Measurements from ENCODE around the gene IFT81.
"Not testable (repeated sequence)": the region's sequence is repeated elsewhere in the genome, so short reads cannot be mapped to it uniquely, and the experiment has no call there.

The IFT81 gene

DNA sequence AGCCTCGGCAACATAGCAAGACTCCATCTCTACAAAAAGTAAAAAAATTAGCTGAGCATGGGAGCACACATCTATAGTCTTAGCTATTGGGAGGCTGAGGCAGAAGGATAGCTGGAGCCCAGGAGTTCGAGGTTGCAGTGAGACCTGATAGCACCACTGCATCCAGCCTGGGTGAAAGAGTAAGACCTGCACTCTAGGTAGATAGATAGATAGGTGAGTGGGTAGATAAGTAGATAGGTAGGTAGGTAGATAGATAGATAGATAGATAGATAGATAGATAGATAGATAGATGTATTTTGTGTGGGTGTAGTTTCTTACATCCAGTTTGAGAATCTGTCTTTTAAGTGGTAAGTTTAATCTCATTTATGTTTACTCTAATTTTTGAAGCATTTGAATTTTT lies 72.8 kb downstream of the IFT81 start:
- H3K27ac ChIP-seq (ENCODE audit: low read depth, low read length) = no peak overlapping the region
- no peak overlapping the region for H3K4me3 ChIP-seq (ENCODE audit: low read depth in 1 of 2, low read length in 2 of 2)
- H3K4me1 ChIP-seq (ENCODE audit: control insufficient read depth in 1 of 2, insufficient read depth in 2 of 2, low read length in 2 of 2) = peaks cover 0 to 4% of the 10 kb centered on the region in 2 donors
- no peaks in the 10 kb centered on the region for H3K27me3 ChIP-seq (ENCODE audit: control insufficient read depth in 1 of 2, insufficient read depth in 2 of 2, low read length in 2 of 2)
- H3K36me3 ChIP-seq (ENCODE audit: control insufficient read depth in 1 of 2, insufficient read depth in 2 of 2, low read length in 2 of 2) = no peaks in the 10 kb centered on the region
- H3K9ac ChIP-seq (ENCODE audit: low read depth in 1 of 2, low read length in 2 of 2) = no peak overlapping the region
- H3K9me3 ChIP-seq (ENCODE audit: control insufficient read depth in 1 of 2, low read length in 2 of 2) = no peaks in the 10 kb centered on the region

DNA sequence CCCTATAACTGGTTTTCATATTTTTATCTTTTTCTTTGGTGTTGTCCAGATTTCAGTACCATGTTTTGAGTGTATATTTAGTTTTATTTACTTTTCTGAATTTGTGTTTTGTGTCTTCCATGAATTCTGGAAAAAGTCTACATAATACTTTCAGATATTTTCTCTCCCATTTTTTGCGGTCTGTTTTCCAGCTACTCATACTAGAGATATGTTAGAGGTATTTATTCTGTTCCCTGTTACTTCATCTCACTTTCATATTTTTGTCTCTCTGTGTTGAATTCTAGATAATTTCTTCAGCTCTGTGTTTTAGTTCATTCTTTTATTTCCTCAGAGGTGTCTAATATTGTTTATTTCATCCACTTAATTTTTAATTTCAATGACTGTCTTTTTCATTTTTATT lies 74.2 kb downstream of the IFT81 start:
- Histone ChIP-seq H3K4me1 (ENCODE audit: control insufficient read depth in 1 of 2, insufficient read depth in 2 of 2, low read length in 2 of 2) (peaks cover 0 to 4% of the 10 kb centered on the region in 2 donors), H3K27me3 (ENCODE audit: control insufficient read depth in 1 of 2, insufficient read depth in 2 of 2, low read length in 2 of 2) (no peaks in the 10 kb centered on the region), H3K4me3 (ENCODE audit: low read depth in 1 of 2, low read length in 2 of 2) (no peak overlapping the region), H3K27ac (ENCODE audit: low read depth, low read length) (no peak overlapping the region), H3K36me3 (ENCODE audit: control insufficient read depth in 1 of 2, insufficient read depth in 2 of 2, low read length in 2 of 2) (no peaks in the 10 kb centered on the region), H3K9ac (ENCODE audit: low read depth in 1 of 2, low read length in 2 of 2) (no peak overlapping the region), H3K9me3 (ENCODE audit: control insufficient read depth in 1 of 2, low read length in 2 of 2) (no peaks in the 10 kb centered on the region)

DNA sequence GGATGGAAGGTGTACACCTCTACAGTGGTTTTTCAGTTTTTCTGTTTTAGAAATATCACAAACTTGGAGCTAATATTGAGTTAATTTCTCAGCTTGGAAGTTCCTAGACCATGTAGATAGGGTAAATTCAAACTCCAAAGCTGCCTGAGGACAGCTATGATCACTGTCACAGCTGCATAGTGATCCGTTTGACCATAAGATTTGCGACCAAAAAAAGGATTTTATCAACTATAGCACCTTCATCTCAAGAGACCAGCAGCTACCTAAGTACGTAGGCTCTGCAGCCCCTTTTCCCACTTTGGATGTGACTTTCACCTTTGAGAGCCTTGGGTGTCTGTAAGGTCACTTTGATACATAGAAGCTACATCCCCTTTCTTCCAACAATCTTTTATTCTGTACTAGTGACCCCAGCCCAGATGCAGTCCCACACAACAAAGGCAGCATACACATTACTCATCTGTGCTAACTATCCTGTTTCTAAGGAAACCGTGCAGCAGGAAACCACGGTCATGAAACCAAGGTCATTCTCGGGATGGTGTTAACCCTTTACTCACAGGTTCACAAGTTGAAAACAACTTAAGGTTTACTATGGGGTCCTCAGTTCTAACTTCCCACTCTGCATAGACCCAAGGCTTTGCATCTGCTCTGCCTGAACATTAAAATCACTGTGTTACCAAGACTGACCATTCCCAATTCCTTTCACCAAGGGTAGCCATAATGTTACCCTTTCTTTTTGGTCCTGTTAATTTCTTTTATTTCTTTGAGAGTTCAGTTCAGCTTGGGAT lies 75.4 kb downstream of the IFT81 start:
- no peak overlapping the region for H3K4me3 ChIP-seq (ENCODE audit: low read depth in 1 of 2, low read length in 2 of 2)

DNA sequence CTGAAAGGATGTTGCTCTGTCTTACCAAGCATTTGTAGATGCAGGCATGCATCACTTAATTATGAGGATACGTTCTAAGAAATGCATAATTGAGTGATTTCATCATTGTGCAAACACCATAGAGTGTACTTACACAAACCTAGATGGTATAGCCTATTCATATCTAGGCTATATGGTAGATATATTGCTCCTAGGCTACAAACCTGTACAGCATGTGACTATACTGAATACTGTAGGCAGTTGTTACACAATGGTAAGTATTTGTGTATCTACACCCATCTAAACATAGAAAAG lies 75.9 kb downstream of the IFT81 start:
- H3K27me3 ChIP-seq (ENCODE audit: control insufficient read depth in 1 of 2, insufficient read depth in 2 of 2, low read length in 2 of 2) = no peaks in the 10 kb centered on the region
- H3K9ac ChIP-seq (ENCODE audit: low read depth in 1 of 2, low read length in 2 of 2) = no peak overlapping the region
- H3K27ac ChIP-seq (ENCODE audit: low read depth, low read length) = no peak overlapping the region
- peaks cover 0 to 4% of the 10 kb centered on the region in 2 donors for H3K4me1 ChIP-seq (ENCODE audit: control insufficient read depth in 1 of 2, insufficient read depth in 2 of 2, low read length in 2 of 2)
- H3K9me3 ChIP-seq (ENCODE audit: control insufficient read depth in 1 of 2, low read length in 2 of 2) = no peaks in the 10 kb centered on the region
- peaks cover 0 to 6% of the 10 kb centered on the region in 2 donors for H3K36me3 ChIP-seq (ENCODE audit: control insufficient read depth in 1 of 2, insufficient read depth in 2 of 2, low read length in 2 of 2)
- H3K4me3 ChIP-seq (ENCODE audit: low read depth in 1 of 2, low read length in 2 of 2) = no peak overlapping the region

More for the DNA sequence above, 75.4 kb downstream of the IFT81 start:
- peaks cover 0 to 4% of the 10 kb centered on the region in 2 donors for H3K4me1 ChIP-seq (ENCODE audit: control insufficient read depth in 1 of 2, insufficient read depth in 2 of 2, low read length in 2 of 2)
- H3K36me3 ChIP-seq (ENCODE audit: control insufficient read depth in 1 of 2, insufficient read depth in 2 of 2, low read length in 2 of 2) = peaks cover 0 to 6% of the 10 kb centered on the region in 2 donors
- H3K9ac ChIP-seq (ENCODE audit: low read depth in 1 of 2, low read length in 2 of 2) = no peak overlapping the region
- H3K9me3 ChIP-seq (ENCODE audit: control insufficient read depth in 1 of 2, low read length in 2 of 2) = no peaks in the 10 kb centered on the region
- no peak overlapping the region for H3K27ac ChIP-seq (ENCODE audit: low read depth, low read length)
- H3K27me3 ChIP-seq (ENCODE audit: control insufficient read depth in 1 of 2, insufficient read depth in 2 of 2, low read length in 2 of 2) = no peaks in the 10 kb centered on the region

DNA sequence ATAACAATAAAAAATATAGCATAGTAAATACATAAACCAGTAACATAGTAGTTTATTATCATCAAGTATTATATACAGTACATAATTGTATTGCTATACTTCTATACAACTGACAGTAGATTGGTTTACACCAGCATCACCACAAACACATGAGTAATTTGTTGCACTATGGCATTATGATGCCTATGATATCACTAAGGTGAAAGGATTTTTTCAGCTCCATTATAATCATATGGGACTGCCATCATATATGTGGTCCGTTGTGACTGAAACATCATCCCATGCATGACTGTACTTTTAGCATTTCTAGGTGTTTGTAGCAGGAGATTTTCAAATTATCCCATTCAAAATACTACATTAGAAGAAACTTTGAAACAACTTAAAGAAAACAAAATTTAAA lies 77.8 kb downstream of the IFT81 start:
- H3K4me1 ChIP-seq (ENCODE audit: control insufficient read depth in 1 of 2, insufficient read depth in 2 of 2, low read length in 2 of 2) = peaks cover 0 to 4% of the 10 kb centered on the region in 2 donors
- H3K9ac ChIP-seq (ENCODE audit: low read depth in 1 of 2, low read length in 2 of 2) = no peak overlapping the region
- H3K36me3 ChIP-seq (ENCODE audit: control insufficient read depth in 1 of 2, insufficient read depth in 2 of 2, low read length in 2 of 2) = peaks cover 0 to 6% of the 10 kb centered on the region in 2 donors
- H3K27me3 ChIP-seq (ENCODE audit: control insufficient read depth in 1 of 2, insufficient read depth in 2 of 2, low read length in 2 of 2) = no peaks in the 10 kb centered on the region
- H3K9me3 ChIP-seq (ENCODE audit: control insufficient read depth in 1 of 2, low read length in 2 of 2) = no peaks in the 10 kb centered on the region
- no peak overlapping the region for H3K4me3 ChIP-seq (ENCODE audit: low read depth in 1 of 2, low read length in 2 of 2)
- H3K27ac ChIP-seq (ENCODE audit: low read depth, low read length) = no peak overlapping the region

DNA sequence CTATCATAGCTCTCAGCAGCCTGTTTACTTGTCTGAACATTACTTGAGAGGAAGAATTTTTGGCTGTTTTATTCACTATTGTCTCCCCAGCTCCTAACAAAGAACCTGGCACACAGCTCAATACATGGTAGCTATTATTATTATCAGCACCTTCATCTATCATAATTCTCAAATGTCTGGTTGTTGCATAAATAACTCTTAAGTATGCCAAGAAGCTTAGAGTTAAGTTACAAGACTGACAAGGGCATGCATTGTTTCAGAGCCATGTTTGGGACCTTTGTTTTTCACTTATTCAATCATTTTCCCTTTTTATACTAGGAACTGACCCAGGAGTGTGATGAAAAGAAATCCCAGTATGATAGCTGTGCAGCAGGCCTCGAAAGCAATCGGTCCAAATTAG lies 79.4 kb downstream of the IFT81 start:
- no peak overlapping the region for H3K27ac ChIP-seq (ENCODE audit: low read depth, low read length)
- peaks cover 0 to 6% of the 10 kb centered on the region in 2 donors for H3K36me3 ChIP-seq (ENCODE audit: control insufficient read depth in 1 of 2, insufficient read depth in 2 of 2, low read length in 2 of 2)
- H3K27me3 ChIP-seq (ENCODE audit: control insufficient read depth in 1 of 2, insufficient read depth in 2 of 2, low read length in 2 of 2) = no peaks in the 10 kb centered on the region
- no peak overlapping the region for H3K4me3 ChIP-seq (ENCODE audit: low read depth in 1 of 2, low read length in 2 of 2)
- no peaks in the 10 kb centered on the region for H3K9me3 ChIP-seq (ENCODE audit: control insufficient read depth in 1 of 2, low read length in 2 of 2)
- peaks cover 0 to 4% of the 10 kb centered on the region in 2 donors for H3K4me1 ChIP-seq (ENCODE audit: control insufficient read depth in 1 of 2, insufficient read depth in 2 of 2, low read length in 2 of 2)
- H3K9ac ChIP-seq (ENCODE audit: low read depth in 1 of 2, low read length in 2 of 2) = no peak overlapping the region

DNA sequence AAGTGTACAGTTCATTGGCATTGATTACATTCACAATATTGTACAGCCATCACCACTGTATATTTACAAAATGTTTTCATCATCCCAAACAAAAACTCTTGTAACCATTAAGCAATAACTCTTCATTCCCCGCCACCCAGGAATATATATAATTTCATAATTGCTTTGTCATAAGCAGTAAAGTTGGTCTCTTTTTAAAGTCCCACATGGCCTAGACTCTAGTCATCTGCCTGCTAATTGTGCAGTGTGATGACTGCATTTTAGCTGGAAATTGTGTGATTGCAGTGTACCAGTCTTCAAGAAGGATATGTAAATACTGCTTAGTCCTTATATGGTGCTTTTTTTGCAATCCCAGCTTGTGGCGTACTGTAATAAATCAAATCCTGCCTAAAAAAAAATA lies 81.8 kb downstream of the IFT81 start:
- Histone ChIP-seq H3K9ac (ENCODE audit: low read depth in 1 of 2, low read length in 2 of 2) (no peak overlapping the region), H3K9me3 (ENCODE audit: control insufficient read depth in 1 of 2, low read length in 2 of 2) (no peaks in the 10 kb centered on the region), H3K27me3 (ENCODE audit: control insufficient read depth in 1 of 2, insufficient read depth in 2 of 2, low read length in 2 of 2) (no peaks in the 10 kb centered on the region), H3K4me3 (ENCODE audit: low read depth in 1 of 2, low read length in 2 of 2) (no peak overlapping the region), H3K36me3 (ENCODE audit: control insufficient read depth in 1 of 2, insufficient read depth in 2 of 2, low read length in 2 of 2) (peaks cover 0 to 6% of the 10 kb centered on the region in 2 donors), H3K27ac (ENCODE audit: low read depth, low read length) (no peak overlapping the region), H3K4me1 (ENCODE audit: control insufficient read depth in 1 of 2, insufficient read depth in 2 of 2, low read length in 2 of 2) (no peaks in the 10 kb centered on the region)

DNA sequence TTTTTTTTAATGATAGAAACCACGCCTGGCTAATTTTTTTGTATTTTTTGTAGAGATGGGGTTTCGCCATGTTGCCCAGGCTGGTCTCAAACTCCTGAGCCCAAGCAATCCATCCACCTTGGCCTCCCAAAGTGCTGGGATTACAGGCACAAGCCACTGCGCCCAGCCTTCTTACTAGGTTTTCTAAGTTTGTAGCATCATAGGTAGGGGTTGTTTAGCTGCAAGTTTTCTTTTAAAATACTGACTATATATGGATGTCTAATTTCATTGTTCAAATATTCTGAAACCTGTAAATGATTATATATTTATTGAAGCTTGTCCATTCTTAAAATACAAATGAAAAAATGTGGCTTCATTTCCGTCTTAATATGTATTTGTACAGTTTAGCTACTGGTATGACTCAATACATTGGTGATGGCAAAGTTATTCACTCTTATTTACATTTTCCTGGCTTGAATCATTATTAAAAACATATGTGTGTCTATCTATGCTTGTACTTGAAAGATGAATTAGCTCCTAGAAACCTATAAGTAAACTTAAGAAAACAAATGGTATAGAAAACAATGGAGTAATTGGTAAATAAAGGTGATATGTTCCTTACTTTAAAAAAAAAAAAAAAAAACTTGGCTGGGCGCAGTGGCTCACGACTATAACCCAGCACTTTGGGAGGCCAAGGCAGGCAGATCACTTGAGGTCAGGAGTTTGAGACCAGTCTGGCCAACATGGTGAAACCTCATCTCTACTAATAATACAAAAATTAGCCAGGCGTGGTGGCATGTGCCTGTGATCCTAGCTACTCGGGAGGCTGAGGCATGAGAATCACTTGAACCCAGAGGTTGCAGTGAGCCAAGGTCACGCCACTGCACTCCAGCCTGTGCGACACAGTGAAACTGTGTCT lies 87.7 kb downstream of the IFT81 start:
- H3K27me3 ChIP-seq (ENCODE audit: control insufficient read depth in 1 of 2, insufficient read depth in 2 of 2, low read length in 2 of 2); H3K36me3 ChIP-seq (ENCODE audit: control insufficient read depth in 1 of 2, insufficient read depth in 2 of 2, low read length in 2 of 2): not testable (repeated sequence)

DNA sequence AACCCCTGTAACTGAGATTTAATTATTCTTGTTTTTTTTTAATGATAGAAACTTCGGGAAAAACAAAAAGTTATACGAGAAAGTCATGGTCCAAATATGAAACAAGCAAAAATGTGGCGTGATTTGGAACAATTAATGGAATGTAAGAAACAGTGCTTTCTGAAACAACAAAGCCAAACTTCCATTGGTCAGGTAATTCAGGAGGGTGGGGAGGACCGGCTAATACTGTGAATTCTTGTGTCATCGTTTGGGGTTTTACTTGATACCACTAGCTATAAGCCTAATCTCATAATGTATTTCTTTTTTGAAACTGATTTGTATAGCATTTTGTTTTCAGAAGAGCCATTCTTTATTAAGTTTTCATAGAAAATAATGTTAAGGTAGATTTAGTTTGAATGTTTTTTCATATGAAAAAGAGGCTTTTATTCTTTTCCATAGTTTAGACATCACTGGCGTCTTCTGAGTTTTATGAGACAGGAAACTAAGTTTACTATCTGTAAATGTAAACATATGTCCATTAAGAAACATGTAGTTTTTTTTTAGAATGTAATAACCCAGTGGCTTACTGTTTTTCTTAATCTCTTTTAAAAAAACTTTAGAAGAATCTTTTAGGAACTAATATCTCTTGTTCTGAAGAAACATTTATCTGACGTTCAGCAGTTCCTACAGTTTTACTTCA lies 94.0 kb downstream of the IFT81 start:
- Histone ChIP-seq H3K36me3 (ENCODE audit: control insufficient read depth in 1 of 2, insufficient read depth in 2 of 2, low read length in 2 of 2) (no peaks in the 10 kb centered on the region), H3K27ac (ENCODE audit: low read depth, low read length) (no peak overlapping the region), H3K9ac (ENCODE audit: low read depth in 1 of 2, low read length in 2 of 2) (no peak overlapping the region), H3K4me3 (ENCODE audit: low read depth in 1 of 2, low read length in 2 of 2) (no peak overlapping the region), H3K4me1 (ENCODE audit: control insufficient read depth in 1 of 2, insufficient read depth in 2 of 2, low read length in 2 of 2) (peaks cover 0 to 8% of the 10 kb centered on the region in 2 donors), H3K27me3 (ENCODE audit: control insufficient read depth in 1 of 2, insufficient read depth in 2 of 2, low read length in 2 of 2) (no peaks in the 10 kb centered on the region), H3K9me3 (ENCODE audit: control insufficient read depth in 1 of 2, low read length in 2 of 2) (no peaks in the 10 kb centered on the region)

More for the DNA sequence above, 87.7 kb downstream of the IFT81 start:
- not testable (repeated sequence) for H3K4me3 ChIP-seq (ENCODE audit: low read depth in 1 of 2, low read length in 2 of 2); H3K9me3 ChIP-seq (ENCODE audit: control insufficient read depth in 1 of 2, low read length in 2 of 2); H3K9ac ChIP-seq (ENCODE audit: low read depth in 1 of 2, low read length in 2 of 2); H3K4me1 ChIP-seq (ENCODE audit: control insufficient read depth in 1 of 2, insufficient read depth in 2 of 2, low read length in 2 of 2); H3K27ac ChIP-seq (ENCODE audit: low read depth, low read length)

DNA sequence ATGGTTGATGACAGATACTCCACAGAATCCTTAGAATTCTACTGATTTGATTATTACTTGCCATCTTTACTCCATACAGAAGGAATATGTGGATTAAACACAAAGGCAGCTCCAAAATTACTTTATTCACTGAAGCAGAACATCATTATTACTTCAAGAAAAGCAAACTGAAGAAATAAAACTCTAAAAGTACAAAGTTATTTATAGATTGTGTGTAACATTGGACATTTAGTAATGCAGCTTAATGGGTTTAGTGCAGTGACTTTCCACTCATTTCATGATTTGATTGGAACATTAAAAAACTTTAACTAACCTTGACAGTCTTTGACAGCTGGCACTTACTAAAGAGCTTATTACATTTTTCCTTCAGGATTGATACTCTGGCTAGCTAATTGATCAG lies 97.9 kb downstream of the IFT81 start:
- Histone ChIP-seq H3K9me3 (ENCODE audit: control insufficient read depth in 1 of 2, low read length in 2 of 2) (no peaks in the 10 kb centered on the region), H3K4me3 (ENCODE audit: low read depth in 1 of 2, low read length in 2 of 2) (no peak overlapping the region), H3K4me1 (ENCODE audit: control insufficient read depth in 1 of 2, insufficient read depth in 2 of 2, low read length in 2 of 2) (peaks cover 13% of the 10 kb centered on the region in 2 donors), H3K27me3 (ENCODE audit: control insufficient read depth in 1 of 2, insufficient read depth in 2 of 2, low read length in 2 of 2) (no peaks in the 10 kb centered on the region), H3K9ac (ENCODE audit: low read depth in 1 of 2, low read length in 2 of 2) (no peak overlapping the region), H3K36me3 (ENCODE audit: control insufficient read depth in 1 of 2, insufficient read depth in 2 of 2, low read length in 2 of 2) (no peaks in the 10 kb centered on the region), H3K27ac (ENCODE audit: low read depth, low read length) (no peak overlapping the region)
